ENCODE data around the gene NMRK2. TPM values are rescaled to one million over a fixed set of nuclear protein-coding genes. Genes with fewer than 3 reads are reported as not detected.

NMRK2 gene
- total and polyA plus RNA-seq, 2 of the 13 experiments (the other 11 are each of a cell fraction or from before 2014, with no cell fraction given): not detected

GRCh38 chr19:3984908-3985642 is 52.2 kb downstream of the NMRK2 start, which contains the start of gene EEF2 (continued):
- TF ChIP-seq NCOA1 (CRISPR knock-in tag; IDR thresholded peaks at IDR 0.05): 0 out of 2 replicates have a peak, but pooled peaks have one; percentile 40
- TF ChIP-seq ARHGAP35 (CRISPR knock-in tag; IDR thresholded peaks at IDR 0.05; ENCODE audit: borderline replicate concordance): peak; percentile 63
- peak; percentile 89 for TF ChIP-seq PHF8 (CRISPR knock-in tag; IDR thresholded peaks at IDR 0.05)
- TF ChIP-seq NFE2 (CRISPR knock-in tag; IDR thresholded peaks at IDR 0.05): no peak
- TF ChIP-seq ZNF547 (CRISPR knock-in tag; IDR thresholded peaks at IDR 0.05): peak; percentile 87
- TF ChIP-seq ARID5B (CRISPR knock-in tag; IDR thresholded peaks at IDR 0.05): peak; percentile 32; the same call in 1 of the 2 replicates
- TF ChIP-seq ZNF326 (CRISPR knock-in tag; IDR thresholded peaks at IDR 0.05; ENCODE audit: borderline replicate concordance): no peak
- peak in 1 of 2 experiments; percentile 91; a peak in 1 of 4 replicates for TF ChIP-seq KLF16 (CRISPR knock-in tag; IDR thresholded peaks at IDR 0.05)
- TF ChIP-seq LRRFIP1 (CRISPR knock-in tag; conservative IDR thresholded peaks at IDR 0.05): no peak
- peak; percentile 94 for TF ChIP-seq SAP130 (CRISPR knock-in tag; IDR thresholded peaks at IDR 0.05; ENCODE audit: low read depth)
- peak; percentile 77 for TF ChIP-seq GATAD1 (CRISPR knock-in tag; IDR thresholded peaks at IDR 0.05)
- TF ChIP-seq ZNF761 (CRISPR knock-in tag; conservative IDR thresholded peaks at IDR 0.05): peak; percentile 66; the same call in 1 of the 2 replicates
- TF ChIP-seq JUND (CRISPR knock-in tag; IDR thresholded peaks at IDR 0.05): peak; percentile 87
- TF ChIP-seq SOX13 (IDR thresholded peaks at IDR 0.05): no peak
- peak in 1 of 2 experiments; percentile 88; a peak in 1 of 4 replicates for TF ChIP-seq SOX13 (CRISPR knock-in tag; conservative IDR thresholded peaks at IDR 0.05 in 1 of 2, IDR thresholded peaks at IDR 0.05 in 1 of 2)
- peak; percentile 59; the same call in 1 of the 2 replicates for TF ChIP-seq GFI1 (CRISPR knock-in tag; IDR thresholded peaks at IDR 0.05; ENCODE audit: borderline replicate concordance)
- TF ChIP-seq STAT6 (CRISPR knock-in tag; IDR thresholded peaks at IDR 0.05; ENCODE audit: borderline replicate concordance): 0 out of 2 replicates have a peak, but pooled peaks have one; percentile 71
- peak; percentile 93 for TF ChIP-seq YY1 (IDR thresholded peaks at IDR 0.05; ENCODE audit: insufficient read depth, insufficient replicate concordance, low read depth, low read length)
- no peak for TF ChIP-seq DDIT3 (CRISPR knock-in tag; IDR thresholded peaks at IDR 0.05)
- TF ChIP-seq ZFAT (CRISPR knock-in tag; conservative IDR thresholded peaks at IDR 0.05): no peak
